Stimulated activated CD4-positive, alpha-beta T cell treated with anti-CD3 and anti-CD28 coated beads, Interleukin-4, amount 100 ng/mL, for 1 hour (primary cell): ENCODE data around the gene RASGEF1B.

Experiments used
- DNase-seq: peaks from one replicate; pipeline ENCODE4 v3.0.0-alpha.2; 2020

The RASGEF1B gene

GRCh38 chr4:81392164-81392563 is 79.5 kb downstream of the RASGEF1B start:
- DNase-seq: no peak

GRCh38 chr4:81389720-81390119 is 82.0 kb downstream of the RASGEF1B start:
- DNase-seq: no peak

- no peak for DNase-seq
Observed at GRCh38 chr4:81380437-81380836, 91.3 kb downstream of the RASGEF1B start.

DNA sequence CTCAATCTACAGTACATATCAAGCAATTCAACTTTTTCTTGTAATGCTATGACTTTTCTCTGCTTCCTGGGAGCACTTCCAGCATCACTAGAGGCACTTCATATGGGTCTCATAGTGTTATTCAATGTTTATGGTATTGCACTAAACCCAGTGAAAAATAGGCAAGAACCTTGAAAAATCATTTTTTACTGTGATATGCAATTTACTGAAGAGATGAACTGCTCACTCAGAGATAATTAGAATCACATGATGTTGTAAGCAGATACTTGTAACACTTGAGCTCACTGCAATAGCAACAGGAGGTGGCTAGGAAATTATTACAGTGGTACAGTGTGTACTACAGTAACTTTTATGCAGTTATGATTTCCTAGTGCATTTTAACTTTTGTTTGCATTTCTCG is 93.3 kb downstream of the RASGEF1B start:
- no peak for DNase-seq

- DNase-seq: no peak
Observed at GRCh38 chr4:81377191-81377590, 94.5 kb downstream of the RASGEF1B start.

- DNase-seq: no peak
Observed at GRCh38 chr4:81376720-81377119, 95.0 kb downstream of the RASGEF1B start.
